GM19193 (cell line): Measurements from ENCODE around the gene SFSWAP.

ENCODE experiments used
- POLR2A ChIP-seq: IDR thresholded peaks from 4 replicates; pipeline ENCODE4 v1.6.1; 2011; ENCODE audit not compliant: insufficient read depth, insufficient read length; ENCODE audit errors: extremely low read depth

The SFSWAP gene

DNA sequence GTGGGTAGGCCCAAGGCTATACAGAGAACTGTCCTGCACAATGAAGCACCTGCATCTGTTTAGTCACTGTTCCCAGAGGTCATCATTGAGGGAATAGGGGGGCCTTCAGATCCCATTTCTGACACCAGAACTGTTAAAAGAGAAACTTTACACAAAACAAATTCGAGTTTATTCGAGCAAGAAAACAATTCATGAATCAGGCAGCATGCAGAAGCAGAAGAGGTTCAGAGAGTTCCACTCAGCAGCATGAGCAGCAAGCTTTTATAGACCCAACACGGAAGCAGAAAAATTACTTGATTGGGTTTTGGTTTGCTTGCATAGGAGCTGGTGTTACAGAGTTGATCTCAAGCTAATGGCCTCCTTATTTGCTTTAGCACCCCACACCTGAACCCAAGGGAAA lies 1.7 kb upstream of the SFSWAP start:
- TF ChIP-seq POLR2A, result no peak

DNA sequence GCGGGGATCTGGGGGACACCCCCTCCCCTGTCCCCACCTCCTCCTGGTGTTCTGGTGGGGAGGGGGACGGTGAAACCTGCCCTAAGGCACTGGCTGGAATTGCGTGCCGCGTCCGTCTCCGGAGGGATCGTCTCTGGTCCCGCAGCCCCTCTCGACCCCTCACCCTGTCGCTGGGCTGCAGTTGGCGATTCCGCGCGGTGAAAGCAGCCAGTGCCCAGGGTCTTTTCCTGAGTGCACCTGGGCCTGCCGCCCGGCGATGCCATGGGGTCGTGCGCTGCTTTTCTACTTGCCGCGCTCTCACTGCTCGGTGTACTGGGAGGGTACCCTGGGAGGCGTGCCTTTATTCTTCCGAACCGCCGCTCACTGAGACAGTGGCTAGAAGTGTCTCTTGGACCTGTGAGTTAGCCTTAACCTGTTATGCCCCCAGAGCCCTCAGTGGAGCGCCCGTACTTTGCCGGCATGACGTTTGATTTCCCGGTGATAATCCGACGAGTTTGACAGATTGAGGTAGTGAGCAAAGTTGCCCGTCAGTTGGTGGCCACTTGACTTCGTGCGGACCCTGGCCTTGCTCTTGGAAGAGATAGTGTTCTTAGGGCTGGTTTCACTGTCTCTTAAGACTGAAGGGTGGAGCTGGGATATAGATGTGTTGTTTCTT lies 788 bp downstream of the SFSWAP start:
- no peak for TF ChIP-seq POLR2A

- TF ChIP-seq POLR2A, result no peak
Observed at GRCh38 chr12:131713349-131713748, 2.5 kb downstream of the SFSWAP start.

DNA sequence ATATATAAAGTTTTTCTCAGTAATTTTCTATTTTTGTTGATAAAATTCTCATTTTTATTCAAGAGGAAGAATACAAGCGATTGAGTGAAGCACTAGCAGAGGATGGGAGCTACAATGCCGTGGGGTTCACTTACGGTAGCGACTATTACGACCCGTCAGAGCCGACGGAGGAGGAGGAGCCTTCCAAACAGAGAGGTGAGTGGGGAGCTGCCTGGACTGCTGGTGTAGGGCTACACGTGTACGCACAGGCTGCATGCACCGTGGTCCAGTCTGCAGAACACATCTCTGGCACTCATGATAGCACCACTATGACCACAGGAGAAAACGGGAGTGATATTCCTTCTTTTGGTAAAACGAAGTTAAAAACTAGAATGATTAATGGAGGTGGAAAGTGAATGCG lies 3.9 kb downstream of the SFSWAP start:
- TF ChIP-seq POLR2A, result no peak

- TF ChIP-seq POLR2A, result no peak
Observed at GRCh38 chr12:131716282-131716681, 5.4 kb downstream of the SFSWAP start.

DNA sequence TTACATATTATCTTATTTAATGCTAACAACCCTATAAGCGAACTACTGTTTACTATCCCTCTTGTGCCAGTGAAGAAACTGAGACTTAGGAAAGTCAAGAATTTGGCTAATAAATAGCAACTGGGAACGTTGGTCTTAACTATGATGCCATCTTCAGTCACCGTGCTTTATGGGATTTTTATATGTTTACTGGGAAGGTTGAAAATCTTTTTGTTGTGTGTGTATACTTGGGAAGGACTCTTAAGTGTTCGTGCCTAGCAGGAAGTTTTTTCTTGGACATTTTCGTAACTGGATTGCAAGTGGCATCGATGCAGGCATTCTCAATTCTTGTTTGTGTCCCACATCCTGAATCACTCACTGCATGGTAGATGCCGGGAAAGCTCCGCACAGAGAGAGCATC lies 9.4 kb downstream of the SFSWAP start:
- TF ChIP-seq POLR2A, result no peak

DNA sequence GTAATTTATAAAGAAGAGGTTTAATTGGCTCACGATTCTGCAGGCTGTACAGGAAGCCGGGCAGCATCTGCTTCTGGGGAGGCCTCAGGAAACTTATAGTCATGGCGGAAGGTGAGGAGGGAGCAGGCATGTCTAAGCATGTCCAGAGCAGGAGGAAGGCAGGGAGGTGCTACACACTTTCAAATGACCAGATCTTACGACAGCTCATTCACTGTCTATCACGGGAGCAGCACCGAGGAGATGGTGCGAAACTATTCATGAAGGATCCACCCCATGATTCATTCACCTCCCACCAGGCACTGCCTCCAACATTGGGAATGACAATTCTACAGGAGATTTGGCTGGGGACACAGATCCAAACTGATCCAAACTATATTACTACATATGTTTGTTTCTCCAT lies 10.0 kb downstream of the SFSWAP start:
- TF ChIP-seq POLR2A, result no peak

- no peak for TF ChIP-seq POLR2A
Observed at GRCh38 chr12:131721548-131721947, 10.7 kb downstream of the SFSWAP start.

GRCh38 chr12:131723532-131723931 lies 12.6 kb downstream of the SFSWAP start:
- TF ChIP-seq POLR2A, result no peak

GRCh38 chr12:131724534-131724933 lies 13.6 kb downstream of the SFSWAP start:
- TF ChIP-seq POLR2A, result no peak

GRCh38 chr12:131725503-131725902 lies 14.6 kb downstream of the SFSWAP start:
- no peak for TF ChIP-seq POLR2A

- no peak for TF ChIP-seq POLR2A
Observed at GRCh38 chr12:131728720-131729119, 17.8 kb downstream of the SFSWAP start.

DNA sequence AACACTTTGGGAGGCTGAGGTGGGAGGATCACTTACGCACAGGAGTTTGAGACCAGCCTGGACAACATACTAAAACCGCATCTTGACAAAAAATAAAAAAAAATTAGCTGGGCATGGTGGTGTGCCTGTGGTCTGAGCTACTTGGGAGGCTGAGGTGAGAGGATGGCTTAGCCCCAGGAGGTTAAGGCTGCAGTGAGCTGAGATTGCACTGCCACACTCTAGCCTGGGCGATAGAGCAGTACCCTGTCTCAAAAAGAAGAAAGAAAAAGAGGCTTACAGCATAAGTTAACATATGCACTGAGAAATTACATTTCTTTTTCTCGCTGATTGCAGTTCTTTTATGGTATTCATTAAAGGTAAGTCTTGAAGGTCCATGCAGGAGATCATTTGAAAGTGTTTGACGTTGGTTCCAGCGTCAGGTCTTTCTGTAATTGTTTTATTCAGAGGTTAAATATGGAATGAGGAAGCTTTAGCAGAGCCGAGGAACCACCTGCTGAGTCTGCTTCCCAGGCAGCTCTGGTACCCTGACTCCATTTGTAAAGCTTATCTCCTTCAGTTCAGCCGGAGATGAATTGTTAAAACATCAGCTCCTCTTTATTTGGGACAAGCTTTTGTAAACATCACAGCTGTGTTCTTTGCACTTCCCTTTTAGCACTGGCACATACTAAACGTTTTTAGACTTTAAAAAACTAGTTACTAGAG lies 18.5 kb downstream of the SFSWAP start:
- TF ChIP-seq POLR2A, result no peak

- TF ChIP-seq POLR2A, result no peak
Observed at GRCh38 chr12:131732996-131733615, 22.2 kb downstream of the SFSWAP start.

GRCh38 chr12:131733874-131734273 lies 23.0 kb downstream of the SFSWAP start:
- TF ChIP-seq POLR2A, result peak; percentile 15
